ENCODE measurements around the gene MYH11. TPM values are rescaled to one million over a fixed set of nuclear protein-coding genes. Genes with fewer than 3 reads are reported as not detected.

The MYH11 gene
- total and polyA plus RNA-seq, 2 of the 13 experiments (the other 11 are each of a cell fraction or from before 2014, with no cell fraction given) = not detected

GRCh38 chr16:15770512-15770911 lies 86.3 kb downstream of the MYH11 start:
- H3K4me2 ChIP-seq (ENCODE audit: low read depth, low read length) = no peak overlapping the region
- ChIA-PET POLR2A (no interaction called here), CTCF (ENCODE audit: low intra/inter-chr PET ratio, low total read pairs) (no interaction called here)
- peaks cover 0 to 24% of the 10 kb centered on the region in 2 experiments; a peak in 4 of 5 replicates for H3K27me3 ChIP-seq (ENCODE audit: control insufficient read depth in 1 of 2, insufficient read depth in 2 of 2, low read length in 2 of 2)
- no peak overlapping the region for H3K9ac ChIP-seq (ENCODE audit: insufficient read depth, low read depth, low read length)
- no peaks in the 10 kb centered on the region for H3K9me3 ChIP-seq (ENCODE audit: low read length)
- ATAC-seq (no peak), FAIRE-seq (no peak), DNase-seq (ENCODE audit: low spot score) (no peak)
- no peak overlapping the region for H3K4me3 ChIP-seq (replicated peaks in 1 of 3; ENCODE audit: insufficient read depth in 1 of 3, low read depth in 2 of 3, low read length in 3 of 3)
- no peaks in the 10 kb centered on the region for H3K79me2 ChIP-seq (ENCODE audit: insufficient read depth, low read length)
- no TSS peak for BruUV-seq (replicated peaks)
- H3K4me1 ChIP-seq (ENCODE audit: insufficient read depth, low read length) = no peaks in the 10 kb centered on the region
- in situ Hi-C loops (cut with HindIII; ENCODE audit: extremely low pct_ligation_motif_present, low pct_unique_long_range_greater_than_20kb) = no loop called here
- TF ChIP-seq MEF2D (CRISPR knock-in tag; IDR thresholded peaks at IDR 0.05) (no peak), KLF11 (CRISPR knock-in tag; IDR thresholded peaks at IDR 0.05) (no peak), ETV6 (CRISPR knock-in tag; conservative IDR thresholded peaks at IDR 0.05) (no peak), NAIF1 (CRISPR knock-in tag; IDR thresholded peaks at IDR 0.05; ENCODE audit: borderline replicate concordance) (no peak), IRF2 (CRISPR knock-in tag; IDR thresholded peaks at IDR 0.05) (no peak), NR3C1 (CRISPR knock-in tag; IDR thresholded peaks at IDR 0.05) (no peak), NPAS2 (CRISPR knock-in tag; IDR thresholded peaks at IDR 0.05; ENCODE audit: borderline replicate concordance) (no peak), ZNF713 (CRISPR knock-in tag; IDR thresholded peaks at IDR 0.05) (no peak), ZNF788 (CRISPR knock-in tag; IDR thresholded peaks at IDR 0.05; ENCODE audit: borderline replicate concordance) (no peak), ELK4 (CRISPR knock-in tag; IDR thresholded peaks at IDR 0.05; ENCODE audit: borderline replicate concordance) (no peak), FOXM1 (CRISPR knock-in tag; IDR thresholded peaks at IDR 0.05) (no peak), EHMT2 (IDR thresholded peaks at IDR 0.05; ENCODE audit: borderline replicate concordance, low read depth, low read length) (no peak), RFX1 (IDR thresholded peaks at IDR 0.05) (no peak), BORCS8-MEF2B (CRISPR knock-in tag; IDR thresholded peaks at IDR 0.05) (no peak), LBX2 (CRISPR knock-in tag; IDR thresholded peaks at IDR 0.05; ENCODE audit: borderline replicate concordance) (no peak), ZBTB37 (CRISPR knock-in tag; IDR thresholded peaks at IDR 0.05) (no peak), ATF7 (IDR thresholded peaks at IDR 0.05) (no peak), ATF7 (CRISPR knock-in tag; IDR thresholded peaks at IDR 0.05) (no peak), GLMP (CRISPR knock-in tag; IDR thresholded peaks at IDR 0.05; ENCODE audit: borderline replicate concordance) (no peak), ZBTB43 (CRISPR knock-in tag; conservative IDR thresholded peaks at IDR 0.05) (no peak)
- WGBS (ENCODE audit: low lambda C conversion rate) = 24% methylated on average over 3 of the region's 3 CpGs
- no peaks in the 10 kb centered on the region for H3K36me3 ChIP-seq (replicated peaks in 1 of 2; ENCODE audit: control insufficient read depth in 1 of 2, insufficient read depth in 2 of 2, low read length in 2 of 2)
- no peaks in the 10 kb centered on the region for H4K20me1 ChIP-seq (ENCODE audit: insufficient read depth, low read length)
- no peak overlapping the region for H3K27ac ChIP-seq (ENCODE audit: extremely low read length, insufficient read depth, low read length)
- no peak overlapping the region for H2AFZ ChIP-seq (ENCODE audit: low read length)
- intact Hi-C loops (cut with micrococcal nuclease; ENCODE audit: unreplicated experiment) = no loop called here

All from HepG2 (cell line).